SK-N-SH treated with all-trans-retinoic acid at 6 μM for 48 hours (cell line): Measurements from ENCODE around the gene PCP4L1.

ENCODE experiments used
- BACH2 ChIP-seq: fragments of 250-450 bp; sonication (Bioruptor Pico); IDR thresholded peaks from 2 replicates; pipeline ENCODE4 v1.9.0; 2021; ENCODE audit warnings: mild to moderate bottlenecking, borderline replicate concordance
- OSR1 ChIP-seq: fragments of 250-450 bp; sonication (Bioruptor Pico); IDR thresholded peaks from 2 replicates; pipeline ENCODE4 v1.8.0; 2022; ENCODE audit warnings: moderate library complexity, mild to moderate bottlenecking, inconsistent platforms
- PATZ1 ChIP-seq: fragments of 250-450 bp; sonication (Bioruptor Pico); IDR thresholded peaks from 2 replicates; pipeline ENCODE4 v1.8.0; 2020; ENCODE audit warnings: mild to moderate bottlenecking, moderate library complexity, borderline replicate concordance
- RARB ChIP-seq: fragments of 250-450 bp; sonication (Bioruptor Pico); IDR thresholded peaks from 2 replicates; pipeline ENCODE4 v1.8.0; 2021; ENCODE audit warnings: mild to moderate bottlenecking, moderate library complexity
- SNAI2 ChIP-seq: fragments of 250-450 bp; sonication (Bioruptor Pico); IDR thresholded peaks from 2 replicates; pipeline ENCODE4 v1.5.0; 2020; ENCODE audit warnings: mild to moderate bottlenecking, moderate library complexity
- TCF4 ChIP-seq: fragments of 250-450 bp; sonication (Bioruptor Pico); IDR thresholded peaks from 2 replicates; pipeline ENCODE4 v1.8.0; 2021; ENCODE audit warnings: mild to moderate bottlenecking, moderate library complexity, borderline replicate concordance
- ZFP30 ChIP-seq: fragments of 450-650 bp; formaldehyde crosslinking; IDR thresholded peaks from 2 replicates; pipeline ENCODE4 v1.5.0; 2022; ENCODE audit warnings: mild to moderate bottlenecking, moderate library complexity
- TF ChIP-seq, protein P1 (sequence below): fragments of 250-450 bp; sonication (Bioruptor Pico); IDR thresholded peaks from 2 replicates; pipeline ENCODE4 v1.8.0; 2021; ENCODE audit warnings: low read depth, mild to moderate bottlenecking, moderate library complexity, borderline replicate concordance

- no peak for TF ChIP-seq ZFP30
- no peak for TF ChIP-seq SNAI2
- no peak for TF ChIP-seq BACH2 (CRISPR knock-in tag)
- no peak for TF ChIP-seq TCF4 (CRISPR knock-in tag)
- TF ChIP-seq RARB, result no peak
- TF ChIP-seq OSR1 (CRISPR knock-in tag), result no peak
- TF ChIP-seq, protein P1, sequence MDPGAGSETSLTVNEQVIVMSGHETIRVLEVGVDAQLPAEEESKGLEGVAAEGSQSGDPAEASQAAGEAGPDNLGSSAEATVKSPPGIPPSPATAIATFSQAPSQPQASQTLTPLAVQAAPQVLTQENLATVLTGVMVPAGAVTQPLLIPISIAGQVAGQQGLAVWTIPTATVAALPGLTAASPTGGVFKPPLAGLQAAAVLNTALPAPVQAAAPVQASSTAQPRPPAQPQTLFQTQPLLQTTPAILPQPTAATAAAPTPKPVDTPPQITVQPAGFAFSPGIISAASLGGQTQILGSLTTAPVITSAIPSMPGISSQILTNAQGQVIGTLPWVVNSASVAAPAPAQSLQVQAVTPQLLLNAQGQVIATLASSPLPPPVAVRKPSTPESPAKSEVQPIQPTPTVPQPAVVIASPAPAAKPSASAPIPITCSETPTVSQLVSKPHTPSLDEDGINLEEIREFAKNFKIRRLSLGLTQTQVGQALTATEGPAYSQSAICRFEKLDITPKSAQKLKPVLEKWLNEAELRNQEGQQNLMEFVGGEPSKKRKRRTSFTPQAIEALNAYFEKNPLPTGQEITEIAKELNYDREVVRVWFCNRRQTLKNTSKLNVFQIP (CRISPR knock-in tag), result no peak
- TF ChIP-seq PATZ1 (CRISPR knock-in tag), result no peak
Measured at GRCh38 chr1:161228032-161228431, 30.5 kb upstream of the PCP4L1 start.
